GM19452 (cell line): ENCODE data around the gene CYREN.

Experiments used
- ATAC-seq: cut with Tn5 transposase; IDR thresholded peaks from one replicate; pipeline ENCODE4 v1.9.1; 2021; ENCODE audit not compliant: unreplicated experiment

CYREN gene

DNA sequence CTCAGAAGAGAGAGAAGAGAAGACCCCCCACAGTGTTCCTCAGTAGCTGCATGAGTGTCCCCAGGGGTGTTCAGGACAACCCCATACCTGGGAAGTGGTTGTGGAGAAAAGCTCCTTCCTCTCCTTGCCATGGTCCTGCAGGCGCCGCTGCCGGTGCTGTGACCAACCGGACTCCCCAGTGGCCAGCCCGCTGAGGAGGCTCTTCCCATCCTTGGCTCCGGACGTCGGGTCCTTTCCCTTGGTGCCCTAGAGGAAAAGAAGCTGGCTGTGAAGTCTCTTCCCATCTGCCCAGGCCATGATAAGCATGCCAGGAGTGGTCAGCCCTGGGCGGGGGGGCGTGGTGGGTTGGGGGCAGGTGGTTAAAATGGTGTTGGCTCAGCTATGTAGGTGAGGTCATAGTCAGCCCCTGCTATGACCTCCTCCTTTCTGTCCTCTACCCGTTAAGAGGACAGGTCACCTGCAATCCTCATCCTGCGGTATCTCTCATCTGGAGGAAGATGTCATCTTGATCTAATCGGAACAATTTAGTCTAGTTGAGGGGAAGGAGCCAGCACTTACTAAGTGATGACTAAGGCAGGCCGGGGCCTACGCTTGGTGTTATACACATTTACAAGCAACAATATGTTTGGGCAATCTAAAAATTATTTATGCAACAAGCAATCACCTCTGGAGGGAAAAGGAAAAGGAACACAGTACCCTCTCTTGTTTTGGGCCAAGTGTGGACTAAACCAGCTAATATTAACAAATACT is 27.6 kb upstream of the CYREN start:
- no peak for ATAC-seq

DNA sequence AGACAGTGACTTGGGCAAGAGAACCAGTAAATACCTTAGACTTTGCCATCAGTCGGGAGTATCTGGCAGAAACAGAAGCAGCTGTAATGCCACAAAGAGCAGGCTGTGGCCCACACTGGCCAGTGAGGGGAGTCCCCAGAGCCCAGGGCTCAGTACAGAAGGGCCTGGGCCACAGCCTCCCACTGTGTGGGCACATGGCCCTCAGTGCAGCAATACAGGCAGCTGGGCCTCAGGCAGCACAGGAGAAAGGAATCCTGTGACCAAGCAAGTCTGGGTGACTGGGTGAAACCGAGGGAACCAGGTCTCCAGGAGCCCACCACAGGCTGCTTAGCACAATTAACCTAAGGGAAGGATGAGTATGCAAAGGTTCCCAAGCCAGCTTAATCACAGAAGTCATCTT is 26.8 kb upstream of the CYREN start:
- ATAC-seq = no peak

DNA sequence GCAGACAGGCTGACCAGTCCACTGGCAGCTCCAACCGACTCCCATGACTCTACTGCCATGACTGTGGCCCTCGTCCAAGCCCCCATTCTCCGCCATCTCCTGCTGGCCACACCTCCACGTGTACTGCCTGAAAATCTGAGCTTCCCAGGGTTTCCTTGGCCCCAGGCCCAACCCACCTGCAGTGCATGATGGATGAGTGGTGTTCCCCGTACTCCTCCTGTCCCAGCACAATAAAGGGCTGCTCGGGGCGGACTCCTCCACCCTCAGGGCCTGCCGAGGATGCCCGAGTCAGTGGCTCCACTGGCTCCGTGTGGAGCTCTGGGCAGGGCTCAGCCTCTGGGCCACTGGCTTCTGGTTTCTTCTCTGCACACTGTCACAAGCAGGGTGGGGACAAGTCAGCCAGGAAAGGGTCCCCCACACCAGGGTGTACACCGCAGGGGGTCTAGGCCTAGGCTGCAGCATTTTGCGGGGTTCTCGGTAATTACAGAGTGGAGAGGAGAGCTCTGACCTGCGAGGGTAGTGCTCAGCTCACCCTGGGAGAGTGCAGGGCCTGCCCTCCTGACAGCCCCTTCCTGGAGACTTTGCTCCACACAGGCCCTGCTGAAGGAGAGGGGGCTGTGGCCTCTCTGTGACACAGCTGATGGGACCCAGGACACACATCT is 25.6 kb upstream of the CYREN start:
- no peak for ATAC-seq

DNA sequence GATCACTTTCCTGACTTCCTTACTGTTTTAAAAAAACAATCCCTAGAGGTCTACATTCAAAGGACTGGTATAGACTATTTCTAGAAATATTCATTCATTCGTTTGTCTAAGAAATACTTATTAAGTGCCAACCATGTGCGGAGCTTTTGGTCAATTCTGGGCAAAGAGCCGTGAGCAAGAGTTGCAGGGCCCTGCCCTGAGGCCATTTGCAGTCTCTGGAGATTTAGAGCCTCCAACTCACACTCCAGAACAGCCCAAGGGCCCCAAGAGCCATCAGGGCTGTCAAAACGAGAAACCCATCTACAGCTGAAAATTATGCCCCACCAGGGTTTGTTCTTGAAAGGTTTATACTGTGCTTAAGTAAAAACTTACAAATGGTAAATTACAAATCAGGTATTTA is 24.6 kb upstream of the CYREN start:
- no peak for ATAC-seq

- ATAC-seq = no peak
Observed at GRCh38 chr7:135194494-135195095, 24.1 kb upstream of the CYREN start.

DNA sequence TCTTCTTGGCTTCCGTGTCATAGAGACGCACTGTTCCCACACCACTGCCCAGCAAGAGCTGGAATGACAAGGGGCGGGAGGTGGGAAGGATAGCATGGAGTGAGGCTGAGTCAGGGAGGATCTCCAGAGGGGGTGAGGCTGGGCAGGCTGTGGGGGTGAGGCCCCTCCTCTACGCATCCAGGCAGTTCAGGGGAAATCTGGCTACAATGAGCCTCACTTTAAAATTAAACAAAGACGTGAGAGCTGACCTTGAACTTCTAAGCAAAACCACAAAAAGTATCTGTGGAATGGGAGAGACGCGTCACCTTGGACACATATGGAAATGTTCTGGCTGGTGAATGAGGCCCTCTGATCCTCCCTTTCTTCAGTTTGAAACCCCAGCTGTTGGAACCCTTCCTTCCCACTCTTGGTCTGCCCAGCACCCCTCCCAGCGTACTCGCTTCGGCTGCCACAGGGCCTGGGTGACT is 23.1 kb upstream of the CYREN start:
- ATAC-seq = no peak

DNA sequence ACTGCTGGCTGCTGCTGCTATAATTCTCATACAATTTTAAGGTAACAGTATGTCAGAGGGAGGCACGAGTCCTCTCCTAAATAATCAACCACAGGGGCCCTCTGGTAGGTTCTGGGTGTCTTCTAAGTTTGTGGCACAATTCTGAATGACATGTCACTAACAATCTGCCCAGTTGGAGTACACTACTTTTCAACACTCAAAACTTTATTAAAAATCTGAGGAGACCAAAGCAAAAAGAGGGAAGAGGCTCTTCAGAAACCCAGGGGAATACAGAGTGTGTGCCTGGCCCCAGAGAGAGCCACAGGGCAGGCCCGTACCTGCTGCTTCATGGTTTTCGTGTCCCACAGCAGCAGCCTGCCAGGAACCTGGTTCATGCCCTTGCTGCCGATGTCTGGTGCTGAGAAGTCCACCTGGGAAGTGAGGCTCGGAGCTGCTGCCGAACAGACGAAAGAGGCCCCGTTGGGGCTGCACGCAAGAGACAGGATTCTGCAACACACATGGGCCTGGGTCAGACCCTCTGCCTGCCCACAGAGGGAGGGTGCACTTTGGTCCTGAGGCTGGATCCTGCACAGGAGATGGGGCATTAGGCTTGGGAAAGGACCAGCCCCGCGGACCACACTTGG is 22.5 kb upstream of the CYREN start:
- ATAC-seq = no peak

DNA sequence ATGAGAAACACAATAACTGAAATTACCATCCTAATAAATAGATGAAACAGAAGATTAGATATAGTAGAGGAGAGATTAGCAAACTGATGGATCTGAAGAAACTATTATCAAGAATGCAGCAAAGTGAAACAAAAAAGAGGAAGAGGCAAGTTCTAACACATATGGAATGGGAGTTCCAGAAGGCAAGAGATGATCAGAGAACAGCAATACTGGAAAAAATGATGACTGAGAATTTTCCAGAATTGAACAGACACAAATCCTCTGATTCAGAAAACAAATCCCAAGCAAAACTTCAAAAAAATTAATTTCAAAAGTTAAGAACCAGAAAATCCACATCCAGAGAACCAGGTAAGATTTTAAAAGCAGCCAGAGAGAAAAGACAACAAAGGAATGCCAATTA is 20.2 kb upstream of the CYREN start:
- ATAC-seq = no peak

- ATAC-seq = no peak
Observed at GRCh38 chr7:135189961-135190360, 19.5 kb upstream of the CYREN start.

GRCh38 chr7:135189221-135189662 is 18.7 kb upstream of the CYREN start:
- ATAC-seq = no peak

GRCh38 chr7:135188298-135188984 is 17.9 kb upstream of the CYREN start:
- no peak for ATAC-seq

GRCh38 chr7:135186841-135187253 is 16.3 kb upstream of the CYREN start:
- ATAC-seq = peak; percentile 55

DNA sequence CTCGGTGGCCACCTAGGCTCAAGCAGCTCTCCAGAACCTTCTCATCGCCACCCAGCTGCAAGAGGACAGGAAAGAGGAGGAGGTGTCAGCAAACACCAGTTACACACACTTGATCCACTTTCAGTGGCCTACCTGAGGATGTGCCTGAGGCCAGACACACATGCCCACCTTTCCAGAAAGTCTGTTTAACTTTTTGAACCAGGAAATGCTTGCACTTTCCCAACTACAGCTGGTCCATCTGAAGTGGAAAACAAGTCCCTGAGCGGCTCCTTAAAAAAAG is 15.7 kb upstream of the CYREN start:
- no peak for ATAC-seq

- no peak for ATAC-seq
Observed at GRCh38 chr7:135185471-135186260, 15.2 kb upstream of the CYREN start.

DNA sequence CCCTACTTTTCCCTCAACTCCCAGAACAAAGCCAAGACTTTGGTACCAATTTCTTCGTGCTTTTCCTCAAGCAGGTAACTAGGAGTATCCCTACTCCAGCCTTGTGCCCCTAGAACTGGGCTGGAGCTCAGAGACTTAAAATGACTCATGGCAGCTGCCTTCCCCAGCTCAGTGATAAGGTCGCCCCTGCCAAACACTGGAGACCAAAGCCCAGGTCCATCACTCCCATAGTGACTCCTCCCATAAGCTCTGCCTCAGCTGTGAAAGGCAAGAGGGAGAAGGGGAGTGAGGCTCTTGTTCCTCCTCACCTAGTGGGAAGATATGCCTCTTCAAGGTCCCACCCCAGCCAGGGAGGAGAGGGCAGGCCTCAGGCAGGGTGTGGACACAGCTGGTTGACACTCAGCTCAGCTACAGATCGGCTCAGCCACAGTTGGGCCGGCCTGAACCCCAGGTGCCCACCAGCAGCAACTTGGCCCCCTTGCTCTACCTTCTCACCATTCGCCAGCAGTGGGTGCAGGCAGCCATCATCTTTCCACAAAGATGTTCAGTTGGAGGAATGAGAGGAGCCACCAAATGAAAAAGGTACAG is 13.8 kb upstream of the CYREN start:
- ATAC-seq = no peak

- ATAC-seq = no peak
Observed at GRCh38 chr7:135183478-135183877, 13.0 kb upstream of the CYREN start.

DNA sequence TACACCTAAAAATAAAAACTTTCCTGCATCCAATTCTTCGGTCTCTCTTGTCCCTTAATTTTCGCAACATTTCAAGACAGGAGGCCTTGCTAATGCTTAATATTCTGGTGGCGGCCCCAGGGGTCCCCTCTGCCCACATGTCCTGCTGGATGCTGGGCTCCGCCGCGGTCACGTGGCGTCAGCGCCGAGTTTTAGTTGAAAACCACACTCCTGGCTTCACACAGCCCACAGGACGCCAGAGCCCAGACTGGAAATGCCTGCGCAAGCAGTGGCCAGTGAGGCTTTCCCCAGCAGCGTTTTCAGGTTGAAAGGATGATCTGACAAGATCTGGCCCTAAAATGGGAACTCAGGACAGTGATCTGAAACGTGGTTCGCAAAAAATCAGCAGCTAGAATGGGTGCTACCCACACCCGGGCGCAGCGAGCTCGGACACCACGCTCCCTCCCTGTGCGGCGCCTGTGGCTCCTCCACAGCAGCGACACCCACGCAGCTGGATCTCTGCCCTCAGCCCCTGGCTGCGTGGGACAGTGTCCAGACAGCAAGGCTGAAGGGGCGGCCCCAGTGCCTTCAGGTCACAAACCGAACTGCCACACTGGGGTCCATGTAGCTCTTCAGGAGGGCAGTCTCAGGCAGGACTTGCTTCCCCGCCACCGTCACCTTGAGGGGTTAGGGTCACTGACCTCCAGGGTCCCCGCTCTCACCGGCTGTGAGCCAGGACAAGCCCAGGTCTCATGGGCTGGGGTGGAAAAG is 11.6 kb upstream of the CYREN start:
- no peak for ATAC-seq

- ATAC-seq = no peak
Observed at GRCh38 chr7:135181261-135181928, 10.9 kb upstream of the CYREN start.

DNA sequence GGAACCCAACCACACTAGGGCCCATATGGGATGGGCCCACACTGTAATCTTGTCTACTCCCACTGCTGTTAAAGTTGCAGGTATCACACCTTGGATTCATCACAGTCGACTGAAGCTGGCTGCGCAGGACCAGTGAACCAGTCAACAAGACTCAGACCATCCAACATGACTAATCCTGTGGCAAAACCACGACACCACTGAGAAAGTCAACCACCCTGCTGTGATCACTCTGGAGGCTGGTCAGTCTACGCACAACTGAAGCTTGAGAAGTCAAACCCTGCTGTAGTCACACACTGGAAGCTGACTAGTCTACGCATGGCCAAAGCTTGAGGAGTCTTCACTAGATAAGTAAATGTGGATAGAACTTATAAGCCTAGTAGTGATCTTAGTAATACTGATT is 9.6 kb upstream of the CYREN start:
- no peak for ATAC-seq
